ENCODE results near the gene SLC44A3. TPM values are rescaled to one million over a fixed set of nuclear protein-coding genes. Genes with fewer than 3 reads are reported as not detected.

The SLC44A3 gene, protein sequence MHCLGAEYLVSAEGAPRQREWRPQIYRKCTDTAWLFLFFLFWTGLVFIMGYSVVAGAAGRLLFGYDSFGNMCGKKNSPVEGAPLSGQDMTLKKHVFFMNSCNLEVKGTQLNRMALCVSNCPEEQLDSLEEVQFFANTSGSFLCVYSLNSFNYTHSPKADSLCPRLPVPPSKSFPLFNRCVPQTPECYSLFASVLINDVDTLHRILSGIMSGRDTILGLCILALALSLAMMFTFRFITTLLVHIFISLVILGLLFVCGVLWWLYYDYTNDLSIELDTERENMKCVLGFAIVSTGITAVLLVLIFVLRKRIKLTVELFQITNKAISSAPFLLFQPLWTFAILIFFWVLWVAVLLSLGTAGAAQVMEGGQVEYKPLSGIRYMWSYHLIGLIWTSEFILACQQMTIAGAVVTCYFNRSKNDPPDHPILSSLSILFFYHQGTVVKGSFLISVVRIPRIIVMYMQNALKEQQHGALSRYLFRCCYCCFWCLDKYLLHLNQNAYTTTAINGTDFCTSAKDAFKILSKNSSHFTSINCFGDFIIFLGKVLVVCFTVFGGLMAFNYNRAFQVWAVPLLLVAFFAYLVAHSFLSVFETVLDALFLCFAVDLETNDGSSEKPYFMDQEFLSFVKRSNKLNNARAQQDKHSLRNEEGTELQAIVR
- 2.2 TPM for total RNA-seq

DNA sequence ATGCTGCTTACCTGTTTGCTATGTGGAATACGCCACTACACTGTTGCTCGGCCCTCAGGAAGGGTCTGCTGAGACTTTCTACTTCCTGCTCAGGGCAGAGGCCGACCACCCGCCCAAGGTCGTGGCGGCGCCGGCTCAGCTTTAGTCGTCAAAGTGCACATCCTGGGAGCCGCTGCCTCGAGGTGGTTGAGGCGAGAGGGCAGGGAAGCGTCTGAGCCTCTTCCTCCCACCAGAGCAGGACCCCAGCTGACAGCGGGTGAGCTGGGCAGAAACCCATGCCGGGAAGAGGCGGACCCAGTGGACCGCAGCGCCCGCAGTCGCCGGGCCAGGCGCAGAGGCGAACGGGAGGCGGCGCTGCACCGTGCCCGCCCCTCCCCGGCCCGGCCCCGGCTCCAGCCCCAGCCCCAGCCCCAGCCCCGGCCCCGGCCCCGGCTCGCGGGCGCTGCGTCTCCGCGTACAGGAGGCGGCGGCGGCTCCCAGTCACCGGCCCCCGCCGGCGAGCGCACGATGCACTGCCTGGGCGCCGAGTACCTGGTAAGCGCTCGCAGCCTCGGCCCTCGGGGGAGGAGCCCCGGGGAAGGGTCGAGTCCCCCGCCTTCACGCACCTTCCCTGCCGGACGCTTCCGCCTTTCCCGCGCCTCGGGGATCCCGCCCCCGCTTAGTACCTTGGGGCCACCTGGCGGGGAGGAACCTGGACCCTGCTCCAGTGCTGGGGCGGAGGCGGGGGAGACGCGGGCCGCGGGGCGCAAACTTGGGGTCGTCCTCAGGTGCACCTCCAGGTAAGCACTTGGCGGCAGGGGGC is at the start of gene SLC44A3:
Gene SLC44A3 (plus strand): TSS at position 413 of the 802 bp plus-strand sequence. CDS start 95 bp downstream, at position 508.
- no peak for DNase-seq

DNA sequence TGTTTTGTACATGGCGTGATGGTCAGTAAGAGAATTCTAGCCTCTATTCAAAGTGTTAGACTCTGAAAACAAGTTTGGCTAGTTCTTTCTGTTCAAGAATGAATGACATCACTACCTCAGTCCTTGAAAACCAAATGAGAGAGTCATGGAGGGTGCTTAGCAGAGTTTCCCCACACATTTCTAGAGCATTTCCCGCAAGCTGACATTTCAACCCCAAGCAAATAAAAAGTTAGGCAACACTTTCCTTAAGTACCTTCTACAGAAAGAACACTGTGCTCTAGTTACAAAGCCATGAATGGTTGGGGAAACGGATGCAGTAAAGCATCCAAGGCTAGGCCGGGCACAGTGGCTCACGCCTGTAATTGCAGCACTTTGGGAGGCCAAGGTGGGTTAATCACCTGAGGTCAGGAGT is 47.9 kb upstream of the SLC44A3 start:
- DNase-seq, result no peak

DNA sequence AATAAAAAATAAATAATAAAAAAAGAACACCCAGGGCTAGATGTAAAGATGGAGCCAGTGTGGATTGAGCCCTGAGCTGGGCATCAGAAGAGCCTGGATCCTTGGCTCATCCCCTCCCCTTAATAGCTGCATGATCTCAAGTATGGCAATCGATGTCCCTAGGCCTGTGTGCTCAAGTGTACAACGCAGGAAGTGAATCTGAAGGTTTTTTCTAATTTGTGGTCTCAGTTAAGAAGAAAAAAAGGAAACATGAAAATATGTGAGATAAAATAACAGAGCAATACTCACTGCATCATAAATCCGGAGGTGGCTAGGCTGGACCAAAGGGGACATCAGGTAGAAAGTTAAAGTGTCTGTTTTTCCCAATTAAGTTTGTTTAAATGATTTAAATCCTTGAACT is 47.3 kb upstream of the SLC44A3 start:
- no peak for DNase-seq

DNA sequence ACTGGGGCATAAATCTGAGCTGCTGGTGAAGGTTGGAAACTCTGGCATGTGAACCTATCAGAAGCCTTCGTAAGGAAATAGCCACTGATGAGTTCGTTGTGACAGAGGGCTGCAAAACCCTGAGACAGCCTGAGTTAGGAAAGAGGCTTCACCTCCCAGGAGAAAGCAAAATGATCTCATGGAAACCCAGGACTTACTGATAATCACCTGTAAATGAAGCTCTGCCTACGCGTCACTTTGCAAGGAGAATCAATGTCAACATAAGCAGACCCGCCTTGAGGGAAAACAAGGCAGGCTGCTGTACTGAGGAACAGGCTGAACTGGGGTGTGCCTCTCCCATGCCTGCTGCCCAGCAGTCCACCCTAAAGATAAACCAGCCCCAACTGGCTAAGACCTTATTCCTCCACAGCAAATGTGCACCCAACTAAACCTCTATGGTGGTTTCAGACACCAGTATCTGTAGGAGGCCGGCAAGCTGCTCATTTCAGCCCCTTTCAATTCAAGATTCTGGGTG is 46.8 kb upstream of the SLC44A3 start:
- DNase-seq, result no peak

DNA sequence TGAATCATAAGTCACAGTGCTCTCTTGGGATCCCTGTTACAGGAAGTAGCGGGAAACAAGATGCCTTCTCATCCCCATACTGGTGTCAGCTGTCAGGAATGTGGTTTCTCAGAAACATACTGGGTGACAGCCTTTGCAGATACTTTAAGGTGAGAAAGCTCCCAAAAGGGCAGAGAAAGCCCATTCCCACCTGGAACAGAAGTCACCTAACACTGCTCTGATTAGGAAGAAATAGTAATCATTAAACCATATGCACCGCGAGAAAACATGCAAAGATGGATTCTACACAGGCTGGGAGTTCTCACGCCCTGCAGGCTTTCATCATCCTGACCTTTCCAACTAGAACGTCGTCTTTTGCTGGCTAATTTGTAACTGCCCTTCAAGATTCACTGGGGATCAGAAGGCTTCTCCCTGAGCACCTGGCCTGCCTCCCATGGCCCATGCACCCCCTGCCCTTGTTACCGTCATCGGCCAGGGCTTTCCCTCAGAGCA is 46.2 kb upstream of the SLC44A3 start:
- DNase-seq, result no peak

DNA sequence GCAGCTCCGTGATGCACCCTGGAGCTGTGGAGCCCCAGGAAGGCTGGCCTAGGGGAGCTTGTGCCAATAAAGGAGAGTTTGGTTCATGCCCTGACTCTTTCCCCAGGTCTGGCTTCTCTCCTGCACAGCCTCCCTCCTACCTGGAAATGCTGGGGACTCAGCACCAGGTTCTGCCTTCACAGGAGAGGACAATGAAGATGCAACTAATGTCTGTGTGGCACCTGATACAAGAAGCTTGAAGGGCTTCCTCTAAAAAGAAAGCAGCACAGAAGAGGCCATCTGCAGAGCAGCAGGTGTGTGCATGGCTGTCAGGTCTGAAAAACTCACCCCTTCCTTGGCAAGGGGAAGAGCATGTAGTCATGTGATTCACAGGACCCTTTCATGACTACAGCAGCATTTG is 43.7 kb upstream of the SLC44A3 start:
- no peak for DNase-seq

DNA sequence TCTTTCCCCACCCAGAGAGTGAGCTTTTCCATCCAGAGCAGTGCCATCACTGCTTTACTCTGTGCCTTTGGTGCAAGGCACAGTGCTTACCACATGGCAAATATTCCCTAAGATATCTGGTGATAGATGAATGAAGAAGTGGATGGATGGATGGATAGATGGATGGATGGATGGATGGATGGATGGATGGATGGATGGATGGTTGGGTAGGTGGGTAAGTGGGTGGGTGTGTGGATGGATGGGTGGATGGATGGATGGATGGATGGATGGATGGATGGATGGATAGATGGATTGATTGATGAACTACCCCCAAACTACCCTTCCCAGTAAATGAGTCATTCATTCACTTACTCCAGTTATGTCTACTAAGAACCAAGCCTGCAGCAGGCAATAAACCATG is 42.9 kb upstream of the SLC44A3 start:
- no peak for DNase-seq

DNA sequence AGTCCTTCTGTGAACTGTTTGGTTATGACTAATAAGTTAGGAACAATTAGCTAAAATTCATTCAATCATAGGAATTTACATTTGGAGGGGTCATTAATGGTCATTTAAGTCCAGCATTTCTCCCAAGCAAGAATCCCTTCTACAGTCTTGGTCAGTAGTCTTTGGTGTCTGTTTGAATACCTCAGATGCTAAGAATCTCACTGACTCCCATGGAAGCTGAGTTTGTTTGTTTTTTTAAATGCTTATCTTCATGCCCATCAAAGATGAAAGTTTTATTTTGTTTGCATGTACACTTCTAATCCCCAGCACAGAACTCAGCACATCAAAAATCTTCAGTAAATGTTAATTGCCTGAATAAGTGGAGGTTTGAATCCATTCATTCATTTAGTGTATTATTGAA is 41.3 kb upstream of the SLC44A3 start:
- DNase-seq, result no peak

DNA sequence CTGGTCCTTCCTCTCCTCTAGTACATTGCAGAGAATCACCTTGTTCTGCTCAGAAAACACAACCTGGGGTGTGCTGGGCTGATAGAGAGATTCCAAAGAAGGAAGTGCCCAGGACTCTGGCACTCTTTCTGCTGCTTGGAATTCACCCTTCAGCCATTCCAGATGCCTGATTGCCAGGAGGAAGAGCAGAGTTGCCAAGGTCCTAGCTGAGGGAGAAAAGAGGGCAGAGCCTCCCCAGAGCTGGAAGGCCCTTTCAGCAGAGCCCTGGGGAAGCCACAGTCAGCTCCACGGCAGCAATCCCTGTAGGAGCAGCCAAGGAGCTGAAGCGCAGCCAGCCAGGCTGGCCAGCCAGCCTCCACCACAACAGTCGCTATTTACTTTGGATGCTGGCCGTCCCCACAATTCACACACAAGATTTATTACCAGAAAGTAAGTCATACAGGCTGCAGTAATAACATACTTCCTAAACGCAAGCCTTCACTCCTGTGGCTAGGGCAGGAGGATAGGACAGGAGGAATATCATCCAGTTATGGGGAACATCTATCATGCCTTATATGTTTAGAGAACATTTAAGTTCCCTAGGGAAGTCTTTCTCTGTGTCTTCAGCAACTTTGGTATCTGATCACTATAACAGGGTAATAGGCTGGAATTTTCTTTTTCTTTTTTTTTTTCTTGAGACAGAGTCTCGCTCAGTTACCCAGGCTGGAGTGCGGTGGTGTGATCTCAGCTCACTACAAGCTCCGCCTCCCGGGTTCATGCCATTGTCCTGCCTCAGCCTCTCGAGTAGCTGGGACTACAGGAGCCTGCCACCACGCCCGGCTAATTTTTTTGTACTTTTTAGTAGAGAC is 36.6 kb upstream of the SLC44A3 start:
- DNase-seq, result no peak

DNA sequence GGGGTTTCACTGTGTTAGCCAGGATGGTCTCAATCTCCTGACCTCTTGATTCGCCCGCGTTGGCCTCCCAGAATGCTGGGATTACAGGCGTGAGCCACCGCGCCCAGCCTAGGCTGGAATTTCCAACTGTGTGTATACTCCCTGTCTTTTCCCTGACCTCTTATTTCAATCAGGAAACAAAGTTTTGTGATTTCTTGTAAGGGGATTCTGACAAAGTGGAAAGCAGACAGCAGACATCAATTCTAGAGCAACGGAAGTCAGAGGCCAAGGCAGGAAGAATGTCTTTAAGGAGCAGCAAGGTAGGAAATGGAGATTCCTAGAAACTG is 36.0 kb upstream of the SLC44A3 start:
- DNase-seq, result no peak

DNA sequence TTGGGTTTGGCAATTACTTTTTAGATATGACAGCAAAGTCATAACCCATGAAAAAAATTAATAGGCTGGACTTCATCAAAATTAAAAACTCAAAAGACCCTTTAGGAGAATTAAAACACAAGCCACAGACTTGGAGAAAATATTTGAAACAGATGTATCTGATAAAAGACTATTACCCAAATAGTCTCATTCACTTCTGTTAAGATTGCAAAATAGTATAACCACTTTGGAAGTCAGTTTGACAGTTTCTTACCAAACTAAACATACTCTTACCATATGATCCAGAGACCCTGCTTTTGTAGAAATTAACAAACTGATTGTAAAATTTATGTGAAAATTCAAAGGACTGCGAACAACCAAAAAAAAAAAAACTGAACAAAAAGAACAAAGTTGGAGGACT is 32.5 kb upstream of the SLC44A3 start:
- no peak for DNase-seq

DNA sequence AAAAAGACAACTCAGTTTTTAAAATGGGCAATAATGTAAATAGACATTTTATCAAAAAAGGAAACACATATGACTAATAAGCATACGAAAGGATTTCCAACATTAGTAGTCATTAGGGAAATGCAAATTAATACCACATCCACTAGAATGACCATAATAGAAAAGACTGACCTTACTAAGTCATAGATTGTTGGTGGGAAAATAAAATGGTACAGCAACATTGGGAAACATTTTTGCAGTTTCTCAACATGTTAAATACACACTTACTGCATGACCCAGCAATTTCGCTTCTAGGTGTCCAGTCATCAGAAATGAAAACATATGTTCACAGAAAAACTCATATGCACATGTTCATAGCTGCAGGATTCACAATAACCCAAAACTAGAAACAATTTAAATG is 29.9 kb upstream of the SLC44A3 start:
- DNase-seq, result no peak

DNA sequence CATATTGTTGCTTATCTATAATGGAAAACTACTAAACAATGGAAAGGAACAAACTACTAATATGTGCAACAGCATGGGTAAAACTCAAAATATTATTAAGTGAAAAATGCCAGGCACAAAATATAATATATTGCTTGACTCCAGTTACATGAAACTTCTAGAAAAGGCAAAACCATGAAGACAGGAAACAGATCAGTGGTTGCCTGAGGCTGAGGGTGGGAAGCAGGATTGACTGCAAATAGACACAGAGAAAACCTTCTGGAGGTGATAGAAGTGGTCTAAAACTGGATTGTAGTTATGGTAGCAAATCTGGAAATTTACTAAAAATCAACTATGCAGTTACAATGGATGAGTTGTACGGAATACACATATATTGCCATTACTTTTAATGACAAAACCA is 29.5 kb upstream of the SLC44A3 start:
- DNase-seq, result no peak

DNA sequence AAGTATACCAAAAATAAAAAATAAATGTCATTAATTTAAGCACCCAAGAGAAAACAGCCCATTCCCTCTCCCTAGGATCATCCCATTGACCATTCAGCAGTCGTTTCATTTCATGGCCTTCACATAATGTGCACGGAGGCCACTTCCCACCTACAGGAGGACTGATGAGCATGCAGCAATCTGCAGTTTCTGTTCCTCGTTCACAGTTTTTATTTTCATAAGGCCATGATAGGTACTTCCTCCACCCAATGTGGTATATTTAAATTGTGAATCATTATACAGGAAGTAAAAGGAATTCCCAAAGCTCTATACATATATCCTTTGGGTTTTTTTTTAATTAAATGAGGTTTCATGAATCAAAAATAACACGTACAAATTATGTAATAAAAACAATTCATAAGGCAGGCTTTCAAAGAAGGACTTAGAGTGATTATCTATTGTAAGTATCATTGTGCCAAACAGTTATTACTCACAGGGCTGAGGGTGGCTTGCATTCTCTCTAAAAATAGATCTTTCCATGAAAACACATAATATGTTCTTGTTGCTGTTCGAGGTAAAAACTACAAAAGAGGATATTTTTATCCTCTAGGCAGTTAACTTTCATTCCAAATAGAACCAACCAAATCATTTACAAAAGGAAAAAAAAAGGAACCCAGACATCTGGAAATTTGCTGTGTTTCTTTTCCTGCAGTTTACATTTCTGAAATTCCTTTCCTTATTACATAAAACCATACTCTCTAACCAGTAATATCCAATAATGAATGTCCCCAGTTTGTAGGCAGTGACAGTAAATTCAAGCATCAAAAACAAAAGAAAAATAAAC is 27.5 kb upstream of the SLC44A3 start:
- DNase-seq, result no peak

DNA sequence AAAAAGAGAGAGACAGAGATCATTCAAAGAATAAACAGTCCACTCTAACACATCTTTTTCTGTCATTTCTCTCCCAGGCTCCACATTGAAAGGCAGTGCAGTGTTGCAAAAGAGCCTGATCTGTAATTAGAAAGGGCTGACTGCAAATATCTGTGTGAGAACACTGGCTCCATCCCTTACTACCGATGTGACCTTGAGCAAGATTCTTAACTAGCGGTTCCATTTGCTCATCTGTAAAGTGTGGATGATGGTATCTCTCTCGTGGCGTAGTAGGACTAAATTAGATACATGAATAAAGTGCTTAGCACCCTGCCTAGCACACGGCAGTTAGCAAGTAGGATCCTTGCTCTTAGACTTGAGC is 26.9 kb upstream of the SLC44A3 start:
- DNase-seq, result no peak

DNA sequence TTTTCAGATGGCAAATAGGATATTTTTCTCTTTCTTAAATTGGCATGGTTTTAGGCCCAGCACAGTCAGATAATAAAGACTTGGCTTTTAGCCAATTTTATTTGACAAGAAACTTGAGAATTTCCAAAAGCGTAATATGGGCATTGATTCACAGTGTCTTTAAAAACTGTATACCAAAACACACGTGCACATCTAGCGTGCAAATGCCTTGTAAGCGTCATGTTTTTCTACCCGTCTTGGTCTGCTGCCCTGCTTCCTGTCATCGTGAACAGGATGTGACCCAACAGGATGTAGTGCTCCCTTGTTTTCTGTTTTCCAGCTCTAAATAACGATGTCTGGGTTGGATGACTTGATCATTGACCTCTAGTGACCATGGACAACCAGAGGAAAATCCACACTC is 24.7 kb upstream of the SLC44A3 start:
- no peak for DNase-seq

DNA sequence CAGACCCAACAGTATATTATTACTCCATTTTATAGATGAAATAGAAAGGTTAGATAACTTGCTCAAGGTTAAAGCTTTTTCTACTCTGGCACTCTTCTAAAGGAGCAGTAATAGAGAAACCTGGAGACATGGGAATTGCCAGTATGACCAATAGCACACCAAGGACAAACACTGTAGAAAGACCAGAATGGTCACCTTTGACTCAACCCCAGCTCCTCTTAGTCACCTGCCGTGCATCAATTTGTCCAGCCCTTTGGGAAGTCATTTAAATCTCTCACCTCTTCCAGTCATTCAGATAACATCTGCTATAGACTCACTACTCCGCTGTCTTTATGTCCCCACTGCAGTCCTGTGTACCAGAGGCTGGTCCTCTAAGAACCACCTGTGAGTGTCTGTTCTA is 23.9 kb upstream of the SLC44A3 start:
- DNase-seq, result no peak

DNA sequence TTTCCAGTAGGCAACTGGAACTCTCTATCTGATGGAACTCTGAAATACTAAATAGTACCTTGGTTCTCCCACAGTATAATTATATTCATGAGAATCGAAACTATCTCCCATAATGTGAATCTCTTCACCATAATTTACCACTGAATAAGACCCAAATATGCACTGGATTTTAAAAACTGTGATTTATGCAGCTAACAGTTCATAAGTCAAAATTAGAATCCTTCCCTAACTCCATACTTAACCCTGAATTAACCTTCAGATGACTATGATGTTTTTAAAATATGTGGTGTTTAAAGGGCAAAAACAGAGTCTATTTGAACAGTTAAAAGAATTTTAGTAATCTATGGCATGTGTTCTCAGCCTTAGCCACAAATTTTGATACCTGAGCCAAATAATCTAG is 22.9 kb upstream of the SLC44A3 start:
- no peak for DNase-seq

DNA sequence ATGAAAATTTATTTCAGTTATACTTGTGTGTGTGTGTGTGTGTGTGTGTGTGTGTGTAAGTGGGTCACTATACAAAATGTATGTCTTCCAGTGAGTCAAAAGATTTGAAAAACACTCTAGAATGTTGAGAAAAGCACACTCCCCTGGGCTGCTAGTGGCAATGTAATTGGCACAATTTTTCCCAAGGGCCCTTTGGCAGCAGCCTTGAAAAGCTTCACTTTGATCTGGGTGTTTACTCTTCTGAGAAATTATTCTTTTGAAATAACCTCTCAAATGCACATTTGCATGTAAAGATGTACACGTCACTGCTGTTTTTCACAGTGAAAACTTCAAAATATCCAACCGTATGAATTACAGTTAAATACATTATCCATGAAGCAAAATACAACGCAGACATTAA is 22.1 kb upstream of the SLC44A3 start:
- DNase-seq, result no peak

DNA sequence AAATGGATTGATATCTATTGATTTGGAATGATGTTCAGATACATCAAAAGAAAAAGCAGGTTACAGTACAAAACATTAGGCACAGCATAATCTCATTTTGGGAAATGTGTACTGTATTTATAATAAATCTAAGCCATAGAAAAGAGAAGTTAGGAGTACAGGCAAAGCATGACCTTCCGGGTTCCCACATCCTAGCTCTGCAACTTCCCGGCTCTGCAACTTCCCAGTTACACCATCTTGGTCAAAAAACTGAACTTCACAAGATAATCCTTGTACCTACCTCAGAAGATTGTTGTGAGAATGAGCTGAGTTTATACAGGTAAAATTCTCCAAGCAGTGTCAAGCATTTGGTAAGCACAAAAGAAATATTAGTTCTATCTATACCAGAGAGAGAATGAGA is 21.7 kb upstream of the SLC44A3 start:
- no peak for DNase-seq

DNA sequence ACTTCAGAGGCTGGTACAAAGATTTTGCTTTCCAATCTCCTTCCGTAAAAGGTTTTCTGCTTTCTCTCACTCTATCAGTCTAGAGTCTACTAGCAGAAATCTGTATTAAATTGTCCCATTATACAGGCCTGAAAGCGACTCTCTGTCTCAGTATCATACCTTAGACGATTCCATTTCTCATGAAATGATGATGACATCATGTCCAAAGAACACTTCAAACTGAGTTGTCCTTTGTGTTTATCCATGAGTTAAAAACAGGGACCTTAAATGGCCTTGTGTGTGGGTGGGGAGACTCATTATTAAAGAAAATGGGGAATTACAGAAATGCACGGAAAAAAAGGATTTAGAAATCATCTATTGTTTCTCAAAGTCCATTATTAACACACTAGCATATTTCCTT is 21.0 kb upstream of the SLC44A3 start:
- DNase-seq, result no peak
